HTR-8/SVneo (cell line): ENCODE measurements around the gene MYO1G.

ENCODE experiments used
- DNase-seq: peaks from one replicate; pipeline ENCODE4 v3.0.0; 2011; ENCODE audit warnings: low spot score, mixed read lengths; ENCODE audit not compliant: insufficient read length
- FAIRE-seq: peaks from 2 replicates; lab custom pipeline; 2011; peaks lifted over from hg19 to GRCh38; lab: Jason Lieb, UNC

MYO1G gene

GRCh38 chr7:44983742-44984477 is 5.1 kb upstream of the MYO1G start:
- no peak for FAIRE-seq
- no peak for DNase-seq

GRCh38 chr7:44982970-44983369 is 4.2 kb upstream of the MYO1G start:
- FAIRE-seq: no peak

GRCh38 chr7:44982535-44982923 is 3.7 kb upstream of the MYO1G start:
- DNase-seq (no peak), FAIRE-seq (no peak)

More at GRCh38 chr7:44982970-44983369, 4.2 kb upstream of the MYO1G start:
- no peak for DNase-seq

GRCh38 chr7:44981035-44981706 is 2.4 kb upstream of the MYO1G start:
- DNase-seq: no peak
- no peak for FAIRE-seq

- FAIRE-seq (no peak), DNase-seq (no peak)
Measured at GRCh38 chr7:44980393-44981034, 1.7 kb upstream of the MYO1G start.

- DNase-seq (no peak), FAIRE-seq (no peak)
Measured at GRCh38 chr7:44979481-44980392, 922 bp upstream of the MYO1G start.

- DNase-seq: no peak
- no peak for FAIRE-seq
Measured at GRCh38 chr7:44977959-44978335, 868 bp downstream of the MYO1G start.

GRCh38 chr7:44977304-44977958 is 1.4 kb downstream of the MYO1G start:
- FAIRE-seq (no peak), DNase-seq (no peak)

- FAIRE-seq: no peak
Measured at GRCh38 chr7:44976746-44977196, 2.0 kb downstream of the MYO1G start.

GRCh38 chr7:44976040-44976745 is 2.6 kb downstream of the MYO1G start:
- DNase-seq (no peak), FAIRE-seq (no peak)

More at GRCh38 chr7:44976746-44977196, 2.0 kb downstream of the MYO1G start:
- no peak for DNase-seq

- DNase-seq: no peak
- no peak for FAIRE-seq
Measured at GRCh38 chr7:44975331-44976039, 3.3 kb downstream of the MYO1G start.

GRCh38 chr7:44974549-44974948 is 4.3 kb downstream of the MYO1G start:
- FAIRE-seq (no peak), DNase-seq (no peak)

GRCh38 chr7:44973610-44974401 is 5.0 kb downstream of the MYO1G start:
- DNase-seq (peak; percentile 26), FAIRE-seq (no peak)

GRCh38 chr7:44972562-44972961 is 6.3 kb downstream of the MYO1G start:
- DNase-seq (no peak), FAIRE-seq (no peak)

GRCh38 chr7:44971902-44972441 is 6.8 kb downstream of the MYO1G start:
- no peak for FAIRE-seq
- DNase-seq: no peak

- FAIRE-seq (no peak), DNase-seq (no peak)
Measured at GRCh38 chr7:44971188-44971901, 7.5 kb downstream of the MYO1G start.

- FAIRE-seq (no peak), DNase-seq (no peak)
Measured at GRCh38 chr7:44970523-44971051, 8.2 kb downstream of the MYO1G start.
